ENCODE results near the gene IFIT3.

DNA sequence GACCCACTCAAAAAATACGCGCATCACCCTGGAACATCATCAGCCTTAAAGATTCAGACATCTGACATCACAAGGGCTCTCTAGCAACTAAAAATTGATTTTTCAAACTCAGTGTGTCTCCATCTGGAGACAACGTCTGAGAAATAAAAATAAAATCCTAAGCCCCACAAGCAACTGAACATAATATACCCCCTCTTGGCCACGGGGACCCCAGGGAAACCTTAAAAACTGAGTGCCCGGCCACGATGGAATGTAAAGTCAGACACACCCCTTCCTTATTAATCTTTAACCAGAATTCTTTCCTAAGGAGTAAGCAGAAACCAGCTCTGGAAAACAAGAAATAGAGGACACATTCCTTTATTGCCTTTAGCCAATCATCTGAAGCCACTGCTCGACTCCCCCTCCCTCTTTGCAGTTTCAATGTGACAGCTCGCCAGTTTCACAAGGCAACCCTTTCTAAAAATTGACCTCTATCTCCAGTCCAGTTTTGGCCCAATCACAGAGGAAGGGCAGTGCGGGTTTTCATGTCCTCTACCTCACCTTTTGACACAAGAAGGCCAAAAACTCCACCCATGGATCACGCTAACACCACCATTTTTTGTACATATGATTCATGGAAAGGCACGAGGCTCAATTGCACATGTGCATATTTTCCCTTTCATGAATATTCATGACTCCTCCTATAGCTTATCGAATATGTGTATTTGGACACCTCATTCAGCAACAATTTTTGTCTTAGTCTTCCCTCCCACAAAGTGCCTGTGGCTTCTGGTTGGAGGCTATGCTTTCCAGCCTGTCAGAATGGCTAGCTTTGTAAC, 24.2 kb downstream of the IFIT3 start:
- TF ChIP-seq EZH2phosphoT487 (IDR thresholded peaks at IDR 0.05; ENCODE audit: insufficient read depth, low read depth) (no peak), EZH2 (IDR thresholded peaks at IDR 0.05; ENCODE audit: insufficient read depth, poor library complexity, severe bottlenecking) (no peak)
